ENCODE data around the gene ST3GAL6.

Gene ST3GAL6

GRCh38 chr3:98800401-98800800 lies 37.3 kb downstream of the ST3GAL6 start:
- no peaks in the 10 kb centered on the region for H3F3A ChIP-seq (ENCODE audit: control insufficient read depth, insufficient read depth)
- H3K9me3 ChIP-seq (ENCODE audit: control insufficient read depth, insufficient read depth, low read length) = no peaks in the 10 kb centered on the region
- no peak overlapping the region for H3K4me3 ChIP-seq (ENCODE audit: low read length)
- H4K20me1 ChIP-seq (ENCODE audit: control insufficient read depth, insufficient read depth, low read depth, low read length) = no peaks in the 10 kb centered on the region
- TF ChIP-seq EZH2phosphoT487 (IDR thresholded peaks at IDR 0.05; ENCODE audit: borderline replicate concordance, low read length) = no peak
- TF ChIP-seq, protein P1, sequence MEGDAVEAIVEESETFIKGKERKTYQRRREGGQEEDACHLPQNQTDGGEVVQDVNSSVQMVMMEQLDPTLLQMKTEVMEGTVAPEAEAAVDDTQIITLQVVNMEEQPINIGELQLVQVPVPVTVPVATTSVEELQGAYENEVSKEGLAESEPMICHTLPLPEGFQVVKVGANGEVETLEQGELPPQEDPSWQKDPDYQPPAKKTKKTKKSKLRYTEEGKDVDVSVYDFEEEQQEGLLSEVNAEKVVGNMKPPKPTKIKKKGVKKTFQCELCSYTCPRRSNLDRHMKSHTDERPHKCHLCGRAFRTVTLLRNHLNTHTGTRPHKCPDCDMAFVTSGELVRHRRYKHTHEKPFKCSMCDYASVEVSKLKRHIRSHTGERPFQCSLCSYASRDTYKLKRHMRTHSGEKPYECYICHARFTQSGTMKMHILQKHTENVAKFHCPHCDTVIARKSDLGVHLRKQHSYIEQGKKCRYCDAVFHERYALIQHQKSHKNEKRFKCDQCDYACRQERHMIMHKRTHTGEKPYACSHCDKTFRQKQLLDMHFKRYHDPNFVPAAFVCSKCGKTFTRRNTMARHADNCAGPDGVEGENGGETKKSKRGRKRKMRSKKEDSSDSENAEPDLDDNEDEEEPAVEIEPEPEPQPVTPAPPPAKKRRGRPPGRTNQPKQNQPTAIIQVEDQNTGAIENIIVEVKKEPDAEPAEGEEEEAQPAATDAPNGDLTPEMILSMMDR (IDR thresholded peaks at IDR 0.05; ENCODE audit: low read depth, low read length, poor library complexity, severe bottlenecking) = no peak
- H3K4me1 ChIP-seq (ENCODE audit: control insufficient read depth, low read length) = no peaks in the 10 kb centered on the region
- no peaks in the 10 kb centered on the region for H3K9me2 ChIP-seq (replicated peaks; ENCODE audit: control insufficient read depth, low read length)
- H3K79me2 ChIP-seq (ENCODE audit: control insufficient read depth, low read length) = no peaks in the 10 kb centered on the region
- peaks cover 8% of the 10 kb centered on the region for H3K36me3 ChIP-seq (ENCODE audit: control insufficient read depth, low read length)
- H3K27ac ChIP-seq (ENCODE audit: low read depth, low read length) = no peak overlapping the region
- no peak overlapping the region for H3K4me2 ChIP-seq (ENCODE audit: low read length)
- no peaks in the 10 kb centered on the region for H3K27me3 ChIP-seq (ENCODE audit: control insufficient read depth, low read length)

DNA sequence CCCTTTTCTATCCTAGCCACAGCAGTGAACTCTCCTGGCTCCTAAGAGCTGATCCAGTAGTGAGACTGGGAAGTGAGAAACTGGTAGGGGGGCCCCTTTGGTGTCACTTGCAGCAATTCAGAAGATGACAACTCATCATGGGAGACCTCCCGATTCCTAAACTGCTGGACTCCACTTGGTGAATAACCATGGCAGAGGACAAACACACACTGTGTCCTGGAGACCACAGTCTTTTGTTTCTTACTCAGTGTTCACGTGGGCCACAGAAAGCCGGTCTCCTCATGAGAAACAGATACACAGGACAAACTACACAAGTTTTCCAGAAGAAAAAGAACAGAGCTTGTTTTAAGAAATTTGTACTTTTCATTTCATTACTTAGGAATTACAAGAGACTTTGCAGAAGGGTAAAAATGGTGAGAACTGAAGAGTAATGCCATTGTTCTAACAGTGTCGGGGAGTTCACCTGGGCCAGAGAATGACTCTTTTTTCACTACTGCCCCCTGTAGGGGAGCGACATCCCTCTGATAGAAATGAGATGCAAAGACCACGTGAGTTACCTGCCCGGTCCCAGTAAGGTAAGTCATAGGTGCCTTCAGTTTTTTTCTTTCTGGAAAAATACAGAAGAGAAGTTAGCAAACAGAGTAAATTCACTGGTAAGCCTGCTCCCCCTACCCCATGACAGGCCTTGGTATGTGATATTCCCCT lies 38.1 kb downstream of the ST3GAL6 start:
- Histone ChIP-seq H3K9me2 (replicated peaks; ENCODE audit: control insufficient read depth, low read length) (no peaks in the 10 kb centered on the region), H4K20me1 (ENCODE audit: control insufficient read depth, insufficient read depth, low read depth, low read length) (no peaks in the 10 kb centered on the region), H3K27ac (ENCODE audit: low read depth, low read length) (no peak overlapping the region), H3K9me3 (ENCODE audit: control insufficient read depth, insufficient read depth, low read length) (no peaks in the 10 kb centered on the region), H3F3A (ENCODE audit: control insufficient read depth, insufficient read depth) (no peaks in the 10 kb centered on the region), H3K79me2 (ENCODE audit: control insufficient read depth, low read length) (no peaks in the 10 kb centered on the region), H3K4me3 (ENCODE audit: low read length) (no peak overlapping the region), H3K27me3 (ENCODE audit: control insufficient read depth, low read length) (no peaks in the 10 kb centered on the region), H3K4me1 (ENCODE audit: control insufficient read depth, low read length) (no peaks in the 10 kb centered on the region), H3K36me3 (ENCODE audit: control insufficient read depth, low read length) (peaks cover 14% of the 10 kb centered on the region), H3K4me2 (ENCODE audit: low read length) (no peak overlapping the region)
- TF ChIP-seq, protein P1 (IDR thresholded peaks at IDR 0.05; ENCODE audit: low read depth, low read length, poor library complexity, severe bottlenecking) = peak; percentile 37
- TF ChIP-seq EZH2phosphoT487 (IDR thresholded peaks at IDR 0.05; ENCODE audit: borderline replicate concordance, low read length) = no peak

DNA sequence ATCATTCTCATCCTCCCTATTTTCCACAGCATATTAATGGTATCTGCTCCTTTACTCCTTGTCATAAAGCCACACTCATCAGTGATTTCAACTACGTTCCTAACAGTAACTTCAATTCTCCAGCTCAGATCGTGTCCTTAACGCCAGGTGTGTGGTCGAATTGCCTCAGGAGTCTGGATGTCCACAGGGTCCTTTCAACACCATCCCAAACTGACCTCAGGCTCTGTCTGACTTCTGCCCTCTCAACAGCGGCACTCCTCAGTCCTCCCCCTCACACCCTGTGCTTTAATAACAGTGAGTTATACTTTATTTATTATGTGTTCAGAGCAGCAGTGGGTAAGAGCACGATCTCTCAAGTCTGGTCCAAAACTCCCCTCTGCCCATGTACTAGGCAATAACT lies 42.4 kb downstream of the ST3GAL6 start:
- Histone ChIP-seq H3K4me3 (ENCODE audit: low read length) (no peak overlapping the region), H3F3A (ENCODE audit: control insufficient read depth, insufficient read depth) (no peaks in the 10 kb centered on the region), H3K36me3 (ENCODE audit: control insufficient read depth, low read length) (peaks cover 39% of the 10 kb centered on the region)

More for the DNA sequence above, 42.4 kb downstream of the ST3GAL6 start:
- H3K4me1 ChIP-seq (ENCODE audit: control insufficient read depth, low read length) = no peaks in the 10 kb centered on the region
- H3K4me2 ChIP-seq (ENCODE audit: low read length) = no peak overlapping the region
- H4K20me1 ChIP-seq (ENCODE audit: control insufficient read depth, insufficient read depth, low read depth, low read length) = no peaks in the 10 kb centered on the region
- H3K27ac ChIP-seq (ENCODE audit: low read depth, low read length) = no peak overlapping the region
- no peaks in the 10 kb centered on the region for H3K9me2 ChIP-seq (replicated peaks; ENCODE audit: control insufficient read depth, low read length)
- no peaks in the 10 kb centered on the region for H3K27me3 ChIP-seq (ENCODE audit: control insufficient read depth, low read length)
- H3K79me2 ChIP-seq (ENCODE audit: control insufficient read depth, low read length) = no peaks in the 10 kb centered on the region
- TF ChIP-seq EZH2phosphoT487 (IDR thresholded peaks at IDR 0.05; ENCODE audit: borderline replicate concordance, low read length) = no peak
- TF ChIP-seq, protein P1 (IDR thresholded peaks at IDR 0.05; ENCODE audit: low read depth, low read length, poor library complexity, severe bottlenecking) = no peak
- no peaks in the 10 kb centered on the region for H3K9me3 ChIP-seq (ENCODE audit: control insufficient read depth, insufficient read depth, low read length)

All from DOHH2 (cell line).